ENCODE data around the gene RGS14.

DNA sequence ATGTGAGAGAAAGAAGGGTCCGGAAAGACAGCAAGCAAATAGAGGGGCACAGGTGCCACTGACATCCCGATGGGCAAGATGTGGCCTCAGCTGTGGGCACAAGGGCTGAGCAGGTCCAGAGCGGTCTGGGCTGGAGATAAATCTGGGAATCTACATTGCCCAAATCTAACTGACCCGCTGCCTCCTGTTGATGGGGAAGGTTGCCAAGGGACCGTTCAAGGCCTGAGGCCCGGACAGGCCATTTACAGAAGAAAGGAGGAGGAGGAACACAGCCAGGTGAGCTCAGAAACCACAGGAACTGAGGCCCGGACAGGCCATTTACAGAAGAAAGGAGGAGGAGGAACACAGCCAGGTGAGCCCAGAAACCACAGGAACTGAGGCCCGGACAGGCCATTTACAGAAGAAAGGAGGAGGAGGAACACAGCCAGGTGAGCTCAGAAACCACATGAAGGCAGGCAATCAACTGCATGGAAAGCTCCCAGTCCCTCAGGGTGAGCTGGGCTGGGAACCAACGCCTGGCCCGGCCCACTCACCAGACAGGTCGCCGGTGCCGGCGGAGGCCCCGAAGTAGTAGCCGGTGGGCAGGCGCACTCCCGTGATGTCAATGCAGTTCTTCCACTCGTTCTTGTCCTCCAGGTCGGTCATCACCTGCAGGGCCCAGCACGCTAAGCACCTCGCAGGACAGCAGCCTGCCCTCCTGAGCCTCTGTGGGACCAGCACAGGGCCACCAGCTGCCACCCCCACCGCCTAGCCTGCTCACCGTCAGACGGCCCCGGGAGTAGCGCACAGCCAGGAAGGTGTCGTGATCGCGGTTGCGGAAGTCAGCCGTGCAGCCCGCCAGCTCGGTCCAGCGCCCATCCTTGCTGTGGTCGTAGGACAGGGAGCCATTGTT lies 20.9 kb upstream of the RGS14 start:
- TF ChIP-seq, protein P1, sequence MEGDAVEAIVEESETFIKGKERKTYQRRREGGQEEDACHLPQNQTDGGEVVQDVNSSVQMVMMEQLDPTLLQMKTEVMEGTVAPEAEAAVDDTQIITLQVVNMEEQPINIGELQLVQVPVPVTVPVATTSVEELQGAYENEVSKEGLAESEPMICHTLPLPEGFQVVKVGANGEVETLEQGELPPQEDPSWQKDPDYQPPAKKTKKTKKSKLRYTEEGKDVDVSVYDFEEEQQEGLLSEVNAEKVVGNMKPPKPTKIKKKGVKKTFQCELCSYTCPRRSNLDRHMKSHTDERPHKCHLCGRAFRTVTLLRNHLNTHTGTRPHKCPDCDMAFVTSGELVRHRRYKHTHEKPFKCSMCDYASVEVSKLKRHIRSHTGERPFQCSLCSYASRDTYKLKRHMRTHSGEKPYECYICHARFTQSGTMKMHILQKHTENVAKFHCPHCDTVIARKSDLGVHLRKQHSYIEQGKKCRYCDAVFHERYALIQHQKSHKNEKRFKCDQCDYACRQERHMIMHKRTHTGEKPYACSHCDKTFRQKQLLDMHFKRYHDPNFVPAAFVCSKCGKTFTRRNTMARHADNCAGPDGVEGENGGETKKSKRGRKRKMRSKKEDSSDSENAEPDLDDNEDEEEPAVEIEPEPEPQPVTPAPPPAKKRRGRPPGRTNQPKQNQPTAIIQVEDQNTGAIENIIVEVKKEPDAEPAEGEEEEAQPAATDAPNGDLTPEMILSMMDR (IDR thresholded peaks at IDR 0.05), result no peak
- TF ChIP-seq POLR2A (IDR thresholded peaks at IDR 0.05), result no peak
- no peak for TF ChIP-seq EP300 (IDR thresholded peaks at IDR 0.05)
- no peak for TF ChIP-seq POLR2AphosphoS5 (IDR thresholded peaks at IDR 0.05)
